Activated CD4-positive, alpha-beta T cell treated with anti-CD3 and anti-CD28 coated beads, Interleukin-2, amount 10 ng/mL, durations not matched to agents 7 days and 5 days (primary cell): ENCODE results near the gene THRA. TPM values are rescaled to one million over a fixed set of nuclear protein-coding genes. Genes with fewer than 3 reads are reported as not detected.

Experiments used
- CTCF ChIA-PET: fragments of 350-600 bp; sonication (Branson Sonifier 250); formaldehyde crosslinking; loops from one replicate; lab custom pipeline; 2021; ENCODE audit warnings: antibody characterized with exemption; lab: Charles Lee
- POLR2A ChIA-PET: fragments of 350-600 bp; sonication (Branson Sonifier 250); formaldehyde crosslinking; loops from one replicate; lab custom pipeline; 2021; ENCODE audit warnings: antibody characterized with exemption; lab: Charles Lee
- DNase-seq: peaks from one replicate; pipeline ENCODE4 v3.0.0-alpha.2; 2020
- H3K27ac Mint-ChIP-seq: one replicate; pipeline ENCODE4 v1.8.0; 2021; ENCODE audit warnings: mild to moderate bottlenecking, moderate library complexity, mixed read lengths
- H3K27me3 Mint-ChIP-seq: one replicate; pipeline ENCODE4 v1.8.0; 2021; ENCODE audit warnings: mixed read lengths
- H3K36me3 Mint-ChIP-seq: one replicate; pipeline ENCODE4 v1.8.0; 2021; ENCODE audit warnings: low read depth, mixed read lengths
- H3K4me1 Mint-ChIP-seq: one replicate; pipeline ENCODE4 v1.8.0; 2021; ENCODE audit warnings: mixed read lengths
- H3K4me3 Mint-ChIP-seq: one replicate; pipeline ENCODE4 v1.8.0; 2021; ENCODE audit warnings: mild to moderate bottlenecking, moderate library complexity, mixed read lengths
- H3K9me3 Mint-ChIP-seq: one replicate; pipeline ENCODE4 v1.8.0; 2021; ENCODE audit warnings: mixed read lengths
- total RNA-seq, 2 experiments: library from RNA; stranded (reverse); gene quantifications; one replicate each; pipeline ENCODE4 v1.2.3, GENCODE V29; 2021

THRA gene
- total RNA-seq, 2 experiments from 2014 or later: 8.6 to 9.1 TPM

- POLR2A ChIA-PET: no interaction called here
Observed at GRCh38 chr17:40076591-40076990, 13.8 kb downstream of the THRA start.

DNA sequence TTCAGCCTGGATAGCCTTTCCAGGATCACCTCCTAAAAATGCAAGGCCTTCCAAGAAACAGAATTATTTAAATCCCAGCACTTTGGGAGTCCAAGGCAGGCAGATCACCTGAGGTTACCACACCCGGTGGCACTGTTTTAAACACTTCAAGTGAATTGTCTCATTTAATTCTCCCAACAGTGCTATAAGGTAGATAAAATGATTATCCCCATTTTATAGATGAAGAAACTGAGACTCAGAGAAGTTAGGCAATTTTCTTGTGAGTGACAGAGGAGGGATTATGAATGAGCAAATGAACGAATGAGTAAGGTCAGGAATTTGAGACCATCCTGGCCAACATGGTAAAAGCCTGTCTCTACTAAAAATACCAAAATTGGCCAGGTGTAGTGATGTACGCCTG is 16.8 kb downstream of the THRA start:
- DNase-seq: no peak
- CTCF ChIA-PET: no interaction called here
- Mint-ChIP-seq H3K27me3 (no peaks in the 10 kb centered on the region), H3K4me1 (peaks cover 20% of the 10 kb centered on the region), H3K36me3 (no peaks in the 10 kb centered on the region), H3K4me3 (no peak overlapping the region), H3K27ac (no peak overlapping the region), H3K9me3 (no peaks in the 10 kb centered on the region)
- POLR2A ChIA-PET: no interaction called here

More at GRCh38 chr17:40076591-40076990, 13.8 kb downstream of the THRA start:
- Mint-ChIP-seq H3K27me3 (no peaks in the 10 kb centered on the region), H3K27ac (no peak overlapping the region), H3K4me3 (no peak overlapping the region), H3K9me3 (no peaks in the 10 kb centered on the region), H3K36me3 (no peaks in the 10 kb centered on the region), H3K4me1 (peaks cover 20% of the 10 kb centered on the region)
- no peak for DNase-seq
- CTCF ChIA-PET: interaction anchor here (1.0 to 4.6 kb wide), 12 partner anchors 8 to 422 kb away, joined by 3 to 74 read pairs (median 18); partner anchors contain the start of genes MED24, NR1D1 and THRA

GRCh38 chr17:40084477-40084876 is 21.7 kb downstream of the THRA start:
- Mint-ChIP-seq H3K27ac (no peak overlapping the region), H3K27me3 (no peaks in the 10 kb centered on the region), H3K36me3 (peaks cover 5% of the 10 kb centered on the region), H3K4me3 (no peak overlapping the region), H3K9me3 (no peaks in the 10 kb centered on the region), H3K4me1 (peaks cover 8% of the 10 kb centered on the region)
- ChIA-PET POLR2A (no interaction called here), CTCF (interaction anchor here (1.7 to 2.7 kb wide), 3 partner anchors 9 to 71 kb away, joined by 5 to 15 read pairs (median 10); partner anchors contain the start of gene THRA)
- DNase-seq: no peak

DNA sequence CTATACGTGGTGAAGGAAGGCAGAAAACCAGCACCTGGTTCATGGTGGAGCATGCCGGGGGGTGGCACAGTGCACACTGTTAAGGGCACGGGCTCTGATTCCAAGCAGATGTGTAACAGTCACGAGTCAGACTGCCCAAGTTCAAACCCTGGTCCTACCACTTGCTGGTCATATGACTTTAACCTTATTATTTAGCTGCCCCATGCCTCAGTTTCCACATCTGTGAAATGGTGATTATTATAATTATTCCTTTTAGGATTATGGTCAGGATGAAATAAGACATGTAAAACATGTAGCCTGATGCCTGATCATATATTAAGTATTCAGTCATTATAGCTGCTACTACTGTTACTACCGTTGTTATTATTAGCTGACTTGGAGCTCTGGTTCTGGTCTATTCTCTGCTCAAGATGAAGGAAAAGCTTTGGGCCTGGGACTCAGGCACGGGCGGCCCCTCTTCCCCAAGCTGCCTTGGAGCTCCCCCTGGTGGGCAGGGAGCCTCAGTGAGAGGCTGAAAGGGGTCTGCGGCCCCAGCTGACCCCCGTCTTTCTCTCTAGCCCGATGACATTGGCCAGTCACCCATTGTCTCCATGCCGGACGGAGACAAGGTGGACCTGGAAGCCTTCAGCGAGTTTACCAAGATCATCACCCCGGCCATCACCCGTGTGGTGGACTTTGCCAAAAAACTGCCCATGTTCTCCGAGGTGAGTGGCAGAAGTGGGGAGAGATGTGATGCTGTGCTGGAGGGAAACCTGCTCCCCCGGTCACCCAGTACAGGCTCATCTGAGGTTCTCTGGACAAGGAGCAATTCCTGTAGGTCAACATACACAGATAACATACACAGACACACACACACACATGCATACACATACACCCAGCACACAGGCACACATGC is 23.6 kb downstream of the THRA start:
- CTCF ChIA-PET: interaction anchor here (0.7 to 2.7 kb wide), 15 partner anchors 9 to 132 kb away, joined by 3 to 32 read pairs (median 3); partner anchors contain the start of genes MED24, NR1D1 and THRA
- H3K27ac Mint-ChIP-seq: no peak overlapping the region

GRCh38 chr17:40087049-40087794 is 24.5 kb downstream of the THRA start:
- Mint-ChIP-seq H3K4me1 (peaks cover 8% of the 10 kb centered on the region), H3K27ac (peak overlapping the region; percentile 22), H3K27me3 (no peaks in the 10 kb centered on the region), H3K4me3 (no peak overlapping the region), H3K36me3 (peaks cover 5% of the 10 kb centered on the region), H3K9me3 (no peaks in the 10 kb centered on the region)
- CTCF ChIA-PET: interaction anchor here (0.6 to 2.7 kb wide), 7 partner anchors 8 to 389 kb away, joined by 3 to 32 read pairs (median 5); partner anchors contain the start of genes NR1D1 and THRA
- POLR2A ChIA-PET: interaction anchor here (0.6 kb wide), 1 partner anchor 26 kb away, joined by 6 read pairs; no protein-coding TSS in a partner anchor
- DNase-seq: no peak

More for the DNA sequence above, 23.6 kb downstream of the THRA start:
- peaks cover 5% of the 10 kb centered on the region for H3K36me3 Mint-ChIP-seq
- no peaks in the 10 kb centered on the region for H3K27me3 Mint-ChIP-seq
- POLR2A ChIA-PET: interaction anchor here (0.6 kb wide), 1 partner anchor 27 kb away, joined by 6 read pairs; no protein-coding TSS in a partner anchor
- H3K4me3 Mint-ChIP-seq: no peak overlapping the region
- peak; percentile 58 for DNase-seq
- H3K9me3 Mint-ChIP-seq: no peaks in the 10 kb centered on the region
- peaks cover 8% of the 10 kb centered on the region for H3K4me1 Mint-ChIP-seq

DNA sequence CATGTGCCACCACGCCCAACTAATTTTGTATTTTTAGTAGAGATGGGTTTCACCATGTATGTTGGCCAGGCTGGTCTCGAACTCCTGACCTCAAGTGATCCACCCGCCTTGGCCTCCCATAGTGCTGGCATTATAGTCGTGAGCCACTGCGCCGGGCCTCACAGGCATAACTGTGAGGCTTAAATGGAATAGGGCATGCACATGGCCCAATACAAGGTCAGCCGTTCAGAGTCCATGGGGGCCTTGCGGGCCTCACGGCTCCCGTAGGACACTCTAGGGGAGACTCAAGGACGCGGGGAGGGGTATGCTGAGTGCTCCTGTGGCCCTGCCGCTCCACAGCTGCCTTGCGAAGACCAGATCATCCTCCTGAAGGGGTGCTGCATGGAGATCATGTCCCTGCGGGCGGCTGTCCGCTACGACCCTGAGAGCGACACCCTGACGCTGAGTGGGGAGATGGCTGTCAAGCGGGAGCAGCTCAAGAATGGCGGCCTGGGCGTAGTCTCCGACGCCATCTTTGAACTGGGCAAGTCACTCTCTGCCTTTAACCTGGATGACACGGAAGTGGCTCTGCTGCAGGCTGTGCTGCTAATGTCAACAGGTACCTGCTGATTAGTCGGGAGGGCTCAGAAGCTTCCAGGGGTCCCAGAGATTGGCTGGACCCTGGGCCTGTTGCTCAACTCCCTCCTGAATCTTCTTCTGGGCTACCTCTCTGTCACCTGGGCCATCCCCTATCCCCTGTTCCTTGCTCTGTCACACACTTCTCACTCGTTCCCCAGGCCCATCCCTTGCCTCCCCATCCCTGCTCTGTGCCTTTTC is 25.3 kb downstream of the THRA start:
- H3K27me3 Mint-ChIP-seq: no peaks in the 10 kb centered on the region
- ChIA-PET POLR2A (no interaction called here), CTCF (interaction anchor here (0.6 to 3.5 kb wide), 2 partner anchors 13 to 388 kb away, joined by 3 to 16 read pairs; no protein-coding TSS in a partner anchor)
- no peaks in the 10 kb centered on the region for H3K9me3 Mint-ChIP-seq
- no peak for DNase-seq
- H3K4me3 Mint-ChIP-seq: no peak overlapping the region
- H3K36me3 Mint-ChIP-seq: peaks cover 7% of the 10 kb centered on the region
- peak overlapping the region; percentile 52 for H3K27ac Mint-ChIP-seq
- peaks cover 8% of the 10 kb centered on the region for H3K4me1 Mint-ChIP-seq

- DNase-seq: no peak
- ChIA-PET POLR2A (no interaction called here), CTCF (interaction anchor here (0.9 to 3.5 kb wide), 5 partner anchors 9 to 23 kb away, joined by 3 to 16 read pairs (median 6); no protein-coding TSS in a partner anchor)
- peaks cover 14% of the 10 kb centered on the region for H3K4me1 Mint-ChIP-seq
- H3K36me3 Mint-ChIP-seq: peaks cover 17% of the 10 kb centered on the region
- H3K27me3 Mint-ChIP-seq: no peaks in the 10 kb centered on the region
- H3K4me3 Mint-ChIP-seq: no peak overlapping the region
- no peaks in the 10 kb centered on the region for H3K9me3 Mint-ChIP-seq
- peak overlapping the region; percentile 76 for H3K27ac Mint-ChIP-seq
Observed at GRCh38 chr17:40089077-40089895, 26.5 kb downstream of the THRA start.

DNA sequence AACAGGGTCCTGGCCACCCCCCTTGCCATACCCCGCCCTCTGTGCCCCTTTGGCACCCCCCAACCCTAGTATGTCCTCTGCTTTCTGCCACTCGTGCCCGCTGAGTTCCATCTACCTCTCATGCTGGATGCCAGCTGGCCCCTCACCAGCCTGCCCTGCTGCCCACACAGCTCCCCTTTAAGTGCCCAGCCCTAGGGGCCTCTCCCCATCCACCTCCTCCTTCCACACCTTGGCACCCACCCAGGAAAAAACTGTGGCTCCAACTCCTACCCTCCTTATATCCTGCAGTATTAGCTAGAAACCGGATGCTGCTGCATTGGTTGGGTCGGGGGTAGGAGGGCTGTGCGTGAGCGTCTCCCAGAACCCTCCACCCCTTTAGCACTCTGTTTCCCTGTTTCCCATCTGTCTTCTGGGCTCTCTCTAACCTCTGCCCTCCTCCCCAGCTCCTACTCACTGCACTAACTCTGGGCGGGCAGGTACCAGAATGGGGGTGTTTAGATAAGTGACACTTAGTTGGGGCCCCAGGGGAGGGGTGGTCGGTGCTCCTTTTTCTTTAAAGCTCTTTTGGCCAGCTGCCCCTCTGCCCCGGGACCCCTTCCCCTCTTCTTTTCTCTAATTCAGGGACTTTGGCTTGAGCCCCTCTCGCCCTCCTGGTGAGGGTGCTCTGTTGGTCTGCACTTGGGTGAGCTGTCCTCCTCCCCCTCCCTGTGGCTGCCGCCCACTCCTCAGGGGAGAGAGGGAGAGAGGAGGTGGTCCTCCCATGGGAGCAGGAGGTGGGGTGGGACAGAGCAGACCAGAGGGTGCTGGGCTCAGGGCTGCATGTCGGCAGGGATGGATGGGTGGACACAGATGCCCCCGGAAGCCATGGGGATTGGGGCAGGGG is 27.7 kb downstream of the THRA start:
- Mint-ChIP-seq H3K4me1 (peaks cover 24% of the 10 kb centered on the region), H3K4me3 (no peak overlapping the region), H3K27me3 (no peaks in the 10 kb centered on the region), H3K27ac (peak overlapping the region; percentile 13), H3K9me3 (no peaks in the 10 kb centered on the region), H3K36me3 (peaks cover 28% of the 10 kb centered on the region)
- ChIA-PET CTCF (interaction anchor here (1.0 to 3.5 kb wide), 5 partner anchors 8 to 23 kb away, joined by 3 to 16 read pairs (median 6); no protein-coding TSS in a partner anchor), POLR2A (no interaction called here)
- DNase-seq: no peak

GRCh38 chr17:40091691-40092397 is 29.1 kb downstream of the THRA start:
- CTCF ChIA-PET: interaction anchor here (1.3 kb wide), 1 partner anchor 21 kb away, joined by 3 read pairs; no protein-coding TSS in a partner anchor
- Mint-ChIP-seq H3K27ac (no peak overlapping the region), H3K4me3 (no peak overlapping the region), H3K27me3 (no peaks in the 10 kb centered on the region), H3K9me3 (no peaks in the 10 kb centered on the region), H3K36me3 (peaks cover 39% of the 10 kb centered on the region), H3K4me1 (peaks cover 34% of the 10 kb centered on the region)
- no peak for DNase-seq
- POLR2A ChIA-PET: no interaction called here

DNA sequence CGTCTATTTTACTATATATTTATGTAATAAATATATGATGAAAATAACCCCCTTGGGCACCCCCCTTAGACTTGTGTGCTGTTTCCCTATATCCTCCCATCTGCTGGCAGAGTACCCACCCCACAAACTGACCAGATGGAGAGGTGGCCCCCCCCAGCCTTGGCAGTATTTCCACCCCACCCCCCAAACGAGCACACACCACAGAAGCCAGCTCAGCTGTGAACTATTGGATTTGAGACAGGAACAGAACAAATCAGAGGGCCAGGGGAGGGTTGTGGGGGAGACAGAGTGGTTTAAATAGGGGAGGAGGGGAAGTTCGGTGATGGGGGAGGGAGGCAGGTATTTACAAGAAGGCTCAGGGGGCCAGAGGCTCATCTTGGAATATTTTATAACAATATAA is 29.8 kb downstream of the THRA start:
- H3K4me1 Mint-ChIP-seq: peaks cover 37% of the 10 kb centered on the region
- no peak overlapping the region for H3K4me3 Mint-ChIP-seq
- H3K27me3 Mint-ChIP-seq: no peaks in the 10 kb centered on the region
- ChIA-PET POLR2A (no interaction called here), CTCF (interaction anchor here (1.0 kb wide), 1 partner anchor 28 kb away, joined by 4 read pairs; no protein-coding TSS in a partner anchor)
- no peak for DNase-seq
- H3K36me3 Mint-ChIP-seq: peaks cover 41% of the 10 kb centered on the region
- no peaks in the 10 kb centered on the region for H3K9me3 Mint-ChIP-seq
- no peak overlapping the region for H3K27ac Mint-ChIP-seq
